Coronary artery (tissue), 2 donors: Measurements from ENCODE around the gene NCR3LG1.
A peak's percentile ranks its signal among the peaks of the same experiment; 100 is the strongest.

Experiments
- DNase-seq: peaks from one replicate; pipeline ENCODE4 v3.0.0-alpha.2; 2017; ENCODE audit warnings: low spot score
- H3K27ac ChIP-seq, 2 donors: fragments of 200-600 bp; sonication (generic); one replicate each; pipeline ENCODE4 v1.5.1; 2016 to 2019
- H3K4me3 ChIP-seq: fragments of 200-600 bp; sonication (generic); 2 replicates; pipeline ENCODE4 v1.5.1; 2016; ENCODE audit warnings: mild to moderate bottlenecking, moderate library complexity
- TF ChIP-seq, protein P1 (sequence below): fragments of 200-600 bp; sonication (generic); IDR thresholded peaks from one replicate; pipeline ENCODE4 v1.5.1; 2019; ENCODE audit warnings: antibody characterized with exemption

NCR3LG1 gene

DNA sequence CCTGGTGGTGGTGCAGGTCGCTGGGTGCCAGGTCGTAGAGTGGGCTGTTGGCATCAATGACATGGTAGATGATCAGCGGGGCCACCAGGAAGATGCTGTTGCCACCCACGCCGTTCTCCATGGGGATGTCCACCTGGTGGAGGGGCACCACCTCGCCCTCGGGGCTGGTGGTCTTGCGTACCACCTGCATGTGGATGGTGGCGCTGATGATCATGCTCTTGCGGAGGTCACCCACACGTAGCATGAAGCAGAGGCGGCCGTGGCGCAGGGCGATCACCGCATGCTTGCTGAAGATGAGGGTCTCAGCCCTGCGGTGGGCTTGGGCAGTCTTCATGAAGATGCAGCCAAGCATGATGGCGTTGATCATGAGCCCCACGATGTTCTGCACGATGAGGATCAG is 35.7 kb downstream of the NCR3LG1 start:
- no peak overlapping the region for H3K4me3 ChIP-seq
- no peak overlapping the region for H3K27ac ChIP-seq
- TF ChIP-seq, protein P1, sequence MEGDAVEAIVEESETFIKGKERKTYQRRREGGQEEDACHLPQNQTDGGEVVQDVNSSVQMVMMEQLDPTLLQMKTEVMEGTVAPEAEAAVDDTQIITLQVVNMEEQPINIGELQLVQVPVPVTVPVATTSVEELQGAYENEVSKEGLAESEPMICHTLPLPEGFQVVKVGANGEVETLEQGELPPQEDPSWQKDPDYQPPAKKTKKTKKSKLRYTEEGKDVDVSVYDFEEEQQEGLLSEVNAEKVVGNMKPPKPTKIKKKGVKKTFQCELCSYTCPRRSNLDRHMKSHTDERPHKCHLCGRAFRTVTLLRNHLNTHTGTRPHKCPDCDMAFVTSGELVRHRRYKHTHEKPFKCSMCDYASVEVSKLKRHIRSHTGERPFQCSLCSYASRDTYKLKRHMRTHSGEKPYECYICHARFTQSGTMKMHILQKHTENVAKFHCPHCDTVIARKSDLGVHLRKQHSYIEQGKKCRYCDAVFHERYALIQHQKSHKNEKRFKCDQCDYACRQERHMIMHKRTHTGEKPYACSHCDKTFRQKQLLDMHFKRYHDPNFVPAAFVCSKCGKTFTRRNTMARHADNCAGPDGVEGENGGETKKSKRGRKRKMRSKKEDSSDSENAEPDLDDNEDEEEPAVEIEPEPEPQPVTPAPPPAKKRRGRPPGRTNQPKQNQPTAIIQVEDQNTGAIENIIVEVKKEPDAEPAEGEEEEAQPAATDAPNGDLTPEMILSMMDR, result no peak
- no peak for DNase-seq

DNA sequence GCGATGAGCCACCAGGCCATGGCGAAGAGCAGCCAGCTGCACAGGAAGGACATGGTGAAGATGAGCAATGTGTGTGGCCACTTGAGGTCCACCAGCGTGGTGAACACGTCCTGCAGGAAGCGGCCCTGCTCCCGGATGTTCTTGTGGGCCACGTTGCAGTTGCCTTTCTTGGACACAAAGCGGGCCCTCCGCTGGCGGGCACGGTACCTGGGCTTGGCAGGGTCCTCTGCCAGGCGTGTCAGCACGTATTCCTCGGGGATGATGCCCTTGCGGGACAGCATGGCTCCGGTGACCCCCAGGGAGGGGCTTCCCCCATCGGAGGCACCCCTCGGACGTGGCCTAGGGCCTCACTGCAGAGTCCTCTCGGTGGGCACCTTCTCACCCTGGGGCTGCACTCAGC is 36.2 kb downstream of the NCR3LG1 start:
- no peak overlapping the region for H3K4me3 ChIP-seq
- DNase-seq, result no peak
- TF ChIP-seq, protein P1, result no peak
- H3K27ac ChIP-seq, result no peak overlapping the region

DNA sequence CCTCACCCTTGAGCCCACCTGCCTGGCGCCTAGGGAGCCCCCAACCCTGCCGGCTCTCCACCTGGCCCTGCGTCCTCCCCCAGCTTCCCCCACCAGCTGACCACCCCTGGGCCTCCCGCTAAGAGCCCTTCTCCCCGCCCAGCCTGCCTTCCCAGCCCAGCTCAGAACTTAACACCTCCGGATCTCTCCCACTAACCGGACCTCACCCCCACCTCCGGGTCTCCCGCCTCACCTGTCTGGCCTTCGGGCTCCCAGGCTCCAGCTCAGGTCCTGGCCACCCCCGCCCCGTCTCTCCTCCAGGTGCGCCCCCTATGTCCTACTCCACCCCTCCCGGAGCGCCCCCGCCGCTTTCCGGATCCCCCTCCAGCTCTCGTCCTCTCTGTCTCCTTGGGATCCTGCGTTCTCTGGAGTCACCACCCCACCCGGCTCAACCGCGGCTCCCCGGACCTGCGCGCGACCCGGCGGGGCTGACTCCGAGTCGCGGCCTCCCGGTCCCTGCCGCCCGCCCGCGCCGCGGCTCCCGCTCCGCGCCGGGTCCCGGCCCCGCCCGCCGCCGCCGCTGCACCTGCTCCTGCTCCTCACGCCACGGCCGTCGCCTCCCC is 37.1 kb downstream of the NCR3LG1 start, which contains the start of gene KCNJ11:
TSS of gene KCNJ11 (minus strand) at position 51 of the 602 bp plus-strand sequence. CDS start 568 bp downstream, outside the sequence.
- DNase-seq, result no peak
- peak within 1 kb of the TSS; percentile 39 to 56 for H3K27ac ChIP-seq
- TF ChIP-seq, protein P1, result no peak
- H3K4me3 ChIP-seq, result peak within 1 kb of the TSS; percentile 87

DNA sequence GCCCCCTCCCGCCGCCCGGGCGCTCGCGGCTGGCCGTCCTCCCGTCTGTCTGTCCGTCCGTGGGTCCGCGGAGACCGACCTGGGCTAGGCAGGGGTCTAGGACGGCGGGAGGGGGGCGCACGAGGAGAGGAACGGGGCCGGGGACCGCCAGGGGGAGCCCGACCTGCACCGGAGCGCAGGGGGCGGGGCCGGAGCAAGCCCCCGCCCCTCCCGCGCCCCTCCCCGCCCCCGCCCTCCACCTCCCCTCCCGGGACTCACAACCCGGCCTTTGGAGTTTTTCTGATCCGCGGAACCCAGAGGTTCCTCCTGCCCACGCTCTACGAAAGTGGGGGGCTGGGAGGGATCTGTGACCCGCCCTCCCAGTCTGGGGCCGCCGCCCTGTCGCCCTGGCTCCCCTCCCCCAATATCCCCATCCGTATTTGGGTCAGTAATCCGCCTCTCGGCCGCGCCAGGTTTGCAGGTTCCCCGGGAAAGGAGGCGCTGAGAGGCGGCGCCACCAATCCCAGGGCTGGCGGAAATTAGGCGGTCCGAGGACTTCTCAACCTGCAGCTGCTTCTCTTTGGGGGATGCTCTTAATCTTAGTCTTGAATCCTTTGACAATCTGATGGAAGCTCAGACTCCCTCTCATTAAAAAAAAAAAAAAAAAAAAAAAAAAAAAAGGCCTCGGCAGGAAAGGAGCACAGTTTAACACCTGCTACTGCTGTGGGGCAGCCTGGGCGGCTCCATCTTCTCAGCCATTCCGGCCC is 37.8 kb downstream of the NCR3LG1 start:
- DNase-seq, result no peak
- peak overlapping the region; percentile 87 for H3K4me3 ChIP-seq
- H3K27ac ChIP-seq, result peak overlapping the region; percentile 39 to 56
- TF ChIP-seq, protein P1, result peak; percentile 72

DNA sequence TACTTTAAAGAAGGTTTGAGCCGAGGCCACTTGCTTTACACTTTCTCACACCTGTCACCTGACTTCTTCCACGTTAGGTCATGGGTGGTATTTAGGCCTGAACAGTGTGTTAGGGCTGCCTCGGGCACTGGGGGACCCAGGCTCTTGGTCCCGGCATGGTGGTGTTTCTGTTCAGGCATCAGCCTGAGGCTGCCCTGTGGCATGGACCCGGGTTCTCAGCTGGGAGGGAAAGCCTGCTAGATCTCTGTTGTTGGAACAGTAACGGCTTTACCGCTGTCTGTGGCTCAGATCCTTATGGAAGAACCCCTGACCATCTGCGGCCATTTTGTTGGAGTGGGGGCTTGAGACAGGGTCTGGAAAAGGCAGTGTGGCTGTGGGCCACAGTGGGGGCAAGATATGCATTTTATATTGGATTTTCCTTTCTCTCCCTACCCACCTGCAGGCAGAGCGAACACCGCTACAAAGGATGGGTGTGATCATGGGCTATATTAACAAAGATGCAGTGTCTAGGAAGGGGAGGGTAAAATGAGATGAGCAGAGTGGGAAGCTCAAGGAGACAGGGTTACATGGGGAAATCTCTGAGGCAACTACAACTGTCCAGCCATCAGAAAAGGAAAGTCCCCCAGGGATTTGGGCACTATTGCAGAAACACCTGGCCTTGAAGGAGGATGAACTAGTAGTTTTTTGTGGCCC is 38.5 kb downstream of the NCR3LG1 start:
- Histone ChIP-seq H3K27ac (no peak overlapping the region), H3K4me3 (peak overlapping the region; percentile 87)
- DNase-seq, result no peak
- TF ChIP-seq, protein P1, result no peak

DNA sequence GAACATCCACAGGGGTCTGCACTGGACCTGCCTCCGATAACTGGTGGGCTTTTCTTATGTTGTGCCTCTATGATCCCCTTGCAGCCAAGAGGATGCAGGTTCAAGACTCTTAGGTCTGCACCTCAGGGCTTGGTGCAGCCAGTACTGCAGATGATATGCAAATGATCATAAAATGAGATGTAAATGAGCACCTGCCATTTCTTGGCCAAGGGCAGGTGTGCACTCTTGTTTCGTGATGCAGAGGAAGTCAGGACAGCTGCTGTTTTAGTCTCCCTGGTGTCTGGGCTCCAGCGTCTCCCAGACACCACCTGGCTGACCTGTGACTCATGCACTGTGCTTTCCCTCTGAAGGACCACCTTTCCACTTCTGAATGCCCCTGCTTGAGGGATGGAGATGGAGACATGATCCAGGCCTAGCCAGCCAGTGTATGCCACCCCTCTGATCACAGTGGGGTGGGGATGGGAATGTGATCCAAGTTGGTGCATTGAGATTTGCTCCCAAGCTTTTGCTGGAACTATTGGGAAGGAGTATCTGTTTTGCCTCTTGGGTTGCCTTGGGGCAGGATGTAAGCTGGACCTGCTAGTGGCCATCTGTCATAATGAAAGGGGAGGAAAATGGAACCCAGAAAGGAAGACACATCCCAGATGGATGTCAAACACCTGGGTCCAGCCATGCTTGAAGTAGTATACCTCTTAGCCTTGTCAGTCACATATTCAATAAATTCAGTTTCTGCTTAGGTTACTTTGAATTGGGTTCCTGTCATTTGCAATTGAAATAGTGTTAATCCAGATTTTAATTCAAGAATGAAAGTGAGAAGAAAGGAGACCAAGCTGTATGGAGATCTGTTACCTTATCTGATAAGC is 40.1 kb downstream of the NCR3LG1 start:
- DNase-seq, result no peak
- Histone ChIP-seq H3K27ac (no peak overlapping the region), H3K4me3 (no peak overlapping the region)
- TF ChIP-seq, protein P1, result no peak
